Measurements from ENCODE around the gene CCDC92. TPM values are rescaled to one million over a fixed set of nuclear protein-coding genes. Genes with fewer than 3 reads are reported as not detected.

CCDC92 gene
- total RNA-seq, 1 donor from 2014 or later = 55.1 TPM

- peaks cover 8% of the 10 kb centered on the region for H3K9me3 Mint-ChIP-seq
- H3K27ac Mint-ChIP-seq = peak overlapping the region; percentile 11
- H3K36me3 Mint-ChIP-seq = peaks cover 16% of the 10 kb centered on the region
- no peak for DNase-seq (ENCODE audit: low spot score in 2 of 2, unreplicated experiment in 2 of 2)
- TF ChIP-seq, protein P1, sequence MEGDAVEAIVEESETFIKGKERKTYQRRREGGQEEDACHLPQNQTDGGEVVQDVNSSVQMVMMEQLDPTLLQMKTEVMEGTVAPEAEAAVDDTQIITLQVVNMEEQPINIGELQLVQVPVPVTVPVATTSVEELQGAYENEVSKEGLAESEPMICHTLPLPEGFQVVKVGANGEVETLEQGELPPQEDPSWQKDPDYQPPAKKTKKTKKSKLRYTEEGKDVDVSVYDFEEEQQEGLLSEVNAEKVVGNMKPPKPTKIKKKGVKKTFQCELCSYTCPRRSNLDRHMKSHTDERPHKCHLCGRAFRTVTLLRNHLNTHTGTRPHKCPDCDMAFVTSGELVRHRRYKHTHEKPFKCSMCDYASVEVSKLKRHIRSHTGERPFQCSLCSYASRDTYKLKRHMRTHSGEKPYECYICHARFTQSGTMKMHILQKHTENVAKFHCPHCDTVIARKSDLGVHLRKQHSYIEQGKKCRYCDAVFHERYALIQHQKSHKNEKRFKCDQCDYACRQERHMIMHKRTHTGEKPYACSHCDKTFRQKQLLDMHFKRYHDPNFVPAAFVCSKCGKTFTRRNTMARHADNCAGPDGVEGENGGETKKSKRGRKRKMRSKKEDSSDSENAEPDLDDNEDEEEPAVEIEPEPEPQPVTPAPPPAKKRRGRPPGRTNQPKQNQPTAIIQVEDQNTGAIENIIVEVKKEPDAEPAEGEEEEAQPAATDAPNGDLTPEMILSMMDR (IDR thresholded peaks at IDR 0.05; ENCODE audit: unreplicated experiment) = no peak
- peaks cover 26% of the 10 kb centered on the region for H3K4me1 Mint-ChIP-seq
- no peak overlapping the region for H3K4me3 Mint-ChIP-seq
- H3K27me3 Mint-ChIP-seq (ENCODE audit: low read depth) = no peaks in the 10 kb centered on the region
Measured at GRCh38 chr12:124018539-124018938, 45.9 kb upstream of the CCDC92 start.

DNA sequence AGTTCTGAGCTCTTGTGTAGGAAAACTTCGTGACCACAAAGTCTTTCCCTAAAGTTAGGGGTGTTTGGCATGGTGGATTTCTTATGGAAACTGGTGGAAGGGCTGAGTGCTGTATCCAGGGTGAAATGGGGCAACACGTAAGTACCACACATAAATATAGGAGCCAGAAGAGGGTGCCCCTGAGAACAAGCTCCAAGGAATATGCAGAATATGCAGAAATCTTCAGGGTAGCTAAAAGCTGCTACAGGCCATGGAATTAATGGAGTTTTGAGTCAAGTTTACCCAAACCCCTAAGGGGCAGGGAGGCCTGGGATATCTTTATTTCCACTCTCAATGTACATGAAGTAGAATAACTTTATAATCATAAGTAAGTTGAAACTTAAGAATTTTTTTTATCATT lies 44.4 kb upstream of the CCDC92 start:
- TF ChIP-seq, protein P1 (IDR thresholded peaks at IDR 0.05; ENCODE audit: unreplicated experiment) = no peak
- no peaks in the 10 kb centered on the region for H3K27me3 Mint-ChIP-seq (ENCODE audit: low read depth)
- no peak overlapping the region for H3K27ac Mint-ChIP-seq
- peaks cover 2% of the 10 kb centered on the region for H3K9me3 Mint-ChIP-seq
- peaks cover 25% of the 10 kb centered on the region for H3K36me3 Mint-ChIP-seq
- no peak overlapping the region for H3K4me3 Mint-ChIP-seq
- peaks cover 26% of the 10 kb centered on the region for H3K4me1 Mint-ChIP-seq
- DNase-seq (ENCODE audit: low spot score in 2 of 2, unreplicated experiment in 2 of 2) = no peak

DNA sequence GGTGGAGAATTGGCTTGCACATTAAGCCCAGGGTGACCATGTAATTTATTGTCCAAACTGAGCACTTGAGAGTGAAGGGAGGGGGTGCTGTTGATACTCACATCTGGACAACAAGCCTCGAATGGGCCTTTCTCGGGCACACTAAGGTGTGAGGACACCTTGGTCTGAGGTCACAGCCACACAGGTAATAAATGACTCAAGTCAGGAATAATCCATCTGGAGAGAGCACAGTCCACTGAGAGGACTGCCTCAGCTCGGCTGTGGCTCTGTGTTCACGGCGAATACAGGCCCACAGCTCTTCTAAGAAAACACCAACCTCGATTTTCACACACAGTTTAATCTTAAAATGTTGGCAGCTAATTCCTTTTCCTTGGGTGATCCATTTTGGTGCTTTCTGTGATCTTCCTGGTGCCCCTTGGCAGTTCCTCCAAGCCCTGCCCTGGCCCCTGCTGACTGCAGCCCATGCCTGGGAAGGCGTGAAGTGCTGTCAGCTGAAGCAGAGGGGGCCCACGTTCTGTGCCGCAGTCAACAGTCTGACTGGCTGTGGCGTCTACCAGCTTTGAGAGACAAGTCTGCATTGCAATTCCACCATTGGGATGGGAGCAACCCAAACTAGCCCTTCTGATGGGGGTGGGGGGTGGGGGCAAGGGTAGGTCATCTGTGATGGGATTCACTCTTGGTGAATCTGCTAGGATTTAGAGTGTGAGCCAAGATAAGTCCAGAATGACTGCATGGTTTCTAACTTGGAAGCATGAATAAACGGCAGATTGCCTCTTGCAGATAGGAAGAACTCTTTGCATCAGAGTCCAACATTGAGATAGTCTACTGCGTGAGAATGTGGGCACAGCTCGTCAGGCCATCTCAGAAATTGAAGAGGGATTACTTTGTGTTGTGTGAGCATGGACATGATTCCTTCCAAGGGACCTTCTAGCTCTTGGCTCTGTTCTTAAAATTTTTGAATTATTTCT lies 43.1 kb upstream of the CCDC92 start:
- TF ChIP-seq, protein P1 (IDR thresholded peaks at IDR 0.05; ENCODE audit: unreplicated experiment) = no peak
- no peak overlapping the region for H3K4me3 Mint-ChIP-seq

DNA sequence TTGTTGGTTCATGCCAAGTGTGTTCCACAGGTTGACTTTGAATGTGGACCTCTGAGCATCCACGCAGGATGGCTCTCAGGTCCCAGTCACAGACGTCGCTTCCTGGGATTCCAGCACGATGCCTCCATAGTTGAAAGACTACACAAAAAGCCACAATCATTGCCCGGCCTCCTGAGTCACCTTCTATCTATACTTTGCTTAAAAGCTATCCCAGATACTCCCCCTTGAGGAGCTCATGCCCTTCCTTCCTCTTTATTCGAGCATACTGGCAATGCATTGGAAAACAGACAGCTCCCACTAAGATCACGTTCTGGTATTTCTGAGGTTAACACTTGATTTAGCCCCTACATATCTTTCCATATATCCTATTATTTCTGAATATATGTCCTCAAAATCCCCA lies 40.4 kb upstream of the CCDC92 start:
- DNase-seq (ENCODE audit: low spot score in 2 of 2, unreplicated experiment in 2 of 2) = no peak
- TF ChIP-seq, protein P1 (IDR thresholded peaks at IDR 0.05; ENCODE audit: unreplicated experiment) = no peak
- Mint-ChIP-seq H3K4me1 (peaks cover 14% of the 10 kb centered on the region), H3K27ac (no peak overlapping the region), H3K27me3 (ENCODE audit: low read depth) (no peaks in the 10 kb centered on the region), H3K9me3 (no peaks in the 10 kb centered on the region), H3K36me3 (peaks cover 39% of the 10 kb centered on the region), H3K4me3 (no peak overlapping the region)

More for the DNA sequence above, 43.1 kb upstream of the CCDC92 start:
- Mint-ChIP-seq H3K4me1 (peaks cover 21% of the 10 kb centered on the region), H3K36me3 (peaks cover 34% of the 10 kb centered on the region), H3K27ac (no peak overlapping the region), H3K27me3 (ENCODE audit: low read depth) (no peaks in the 10 kb centered on the region), H3K9me3 (no peaks in the 10 kb centered on the region)
- DNase-seq (ENCODE audit: low spot score in 2 of 2, unreplicated experiment in 2 of 2) = no peak

GRCh38 chr12:124011435-124012115 lies 38.9 kb upstream of the CCDC92 start:
- no peaks in the 10 kb centered on the region for H3K27me3 Mint-ChIP-seq (ENCODE audit: low read depth)
- no peaks in the 10 kb centered on the region for H3K9me3 Mint-ChIP-seq
- no peak overlapping the region for H3K4me3 Mint-ChIP-seq
- H3K4me1 Mint-ChIP-seq = peaks cover 17% of the 10 kb centered on the region
- TF ChIP-seq, protein P1 (IDR thresholded peaks at IDR 0.05; ENCODE audit: unreplicated experiment) = no peak
- H3K27ac Mint-ChIP-seq = no peak overlapping the region
- peaks cover 39% of the 10 kb centered on the region for H3K36me3 Mint-ChIP-seq
- DNase-seq (ENCODE audit: low spot score in 2 of 2, unreplicated experiment in 2 of 2) = no peak
